Superior temporal gyrus (tissue), 1 donor: ENCODE data around the gene SIK3.
A peak's percentile ranks its signal among the peaks of the same experiment; 100 is the strongest.
"Not testable (repeated sequence)": the region's sequence is repeated elsewhere in the genome, so short reads cannot be mapped to it uniquely, and the experiment has no call there.

Source experiments
- DNase-seq: peaks from one replicate; pipeline ENCODE4 v3.0.0-alpha.2; 2016; ENCODE audit errors: extremely low spot score

Gene SIK3

DNA sequence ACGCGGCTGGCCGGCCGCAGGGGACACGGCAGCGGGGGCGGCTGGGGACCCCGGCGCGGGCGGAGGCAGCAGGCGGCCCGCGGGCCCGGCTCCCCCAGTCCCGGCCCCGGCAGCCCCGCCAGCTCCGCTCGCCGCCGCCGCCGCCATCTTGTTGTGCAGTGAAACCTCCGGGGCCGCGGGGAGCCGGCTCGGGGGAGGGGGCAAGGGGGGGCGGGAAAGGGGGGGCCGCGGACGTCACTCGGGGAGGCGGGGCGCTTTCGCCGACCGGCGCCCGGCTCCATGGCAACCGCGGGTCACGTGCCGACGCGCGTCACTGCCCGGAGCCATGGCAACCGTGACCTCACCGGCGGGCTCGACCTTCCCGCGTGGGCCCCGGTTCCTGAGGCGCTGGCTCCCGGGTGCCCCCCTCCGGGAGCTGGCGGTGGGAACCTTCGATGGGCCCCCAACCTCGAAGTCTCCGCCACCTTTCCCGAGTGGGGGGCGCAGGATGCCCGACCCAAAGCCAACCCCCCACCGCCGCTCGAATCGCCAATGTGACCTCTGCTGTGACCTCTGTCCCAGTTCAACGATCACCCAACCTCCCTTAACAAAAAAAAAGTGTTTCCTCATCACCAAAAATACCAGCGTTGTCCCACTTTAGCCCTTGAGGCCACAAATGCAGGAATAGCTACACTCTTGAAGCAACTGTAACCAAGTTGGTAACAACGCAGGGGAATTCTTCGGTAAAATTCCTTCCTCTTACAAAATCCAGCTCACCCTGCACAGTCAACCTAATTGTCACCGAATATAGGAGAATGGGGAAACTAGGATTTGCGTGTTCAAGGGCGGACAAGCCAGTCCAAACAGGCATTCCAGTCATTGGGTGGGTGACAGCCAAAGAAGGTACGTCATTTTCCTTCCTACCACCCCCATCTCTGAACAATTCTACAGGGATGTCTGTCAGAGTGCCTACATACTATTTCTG lies at the start of gene SIK3:
SIK3 (minus strand) TSS at position 160 of the 964 bp plus-strand sequence; CDS start at position 147, 13 bp downstream.
- DNase-seq = peak; percentile 93

DNA sequence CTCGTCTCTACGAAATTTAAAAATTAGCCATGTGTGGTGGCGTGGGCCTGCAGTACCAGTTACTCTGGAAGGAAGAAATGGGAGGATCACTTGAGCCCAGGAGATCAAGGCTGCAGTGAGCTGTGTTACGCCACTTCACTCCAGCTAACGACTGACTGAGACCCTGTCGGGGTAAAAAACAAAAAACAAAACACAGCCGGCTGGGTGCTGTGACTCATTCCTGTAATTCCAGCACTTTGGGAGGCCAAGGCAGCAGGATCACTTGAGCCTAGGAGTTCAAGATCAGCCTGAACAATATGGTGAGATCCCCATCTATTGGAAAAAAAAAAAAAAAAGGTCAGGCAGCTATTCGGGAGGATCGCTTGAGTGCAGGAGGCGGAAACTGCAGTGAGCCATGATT lies 48.3 kb upstream of the SIK3 start:
- no peak for DNase-seq

DNA sequence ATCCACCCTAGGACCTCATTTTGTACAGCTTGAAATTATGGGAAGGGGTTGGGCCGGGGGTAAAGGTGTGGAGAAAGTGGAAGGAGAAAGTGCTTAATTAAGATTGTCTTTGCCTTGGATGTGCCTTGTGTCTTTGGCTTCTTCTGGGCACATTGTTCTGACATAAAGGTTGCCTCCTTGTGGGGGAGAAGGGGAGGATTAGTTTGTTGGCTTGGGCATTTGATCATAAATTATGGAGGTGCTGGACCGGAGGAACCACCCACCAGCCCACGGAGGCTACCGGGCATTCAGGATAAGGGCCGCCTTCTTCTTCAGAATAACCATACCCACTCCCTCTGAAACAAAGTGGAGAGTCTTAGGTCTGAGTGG lies 47.1 kb upstream of the SIK3 start:
- no peak for DNase-seq

DNA sequence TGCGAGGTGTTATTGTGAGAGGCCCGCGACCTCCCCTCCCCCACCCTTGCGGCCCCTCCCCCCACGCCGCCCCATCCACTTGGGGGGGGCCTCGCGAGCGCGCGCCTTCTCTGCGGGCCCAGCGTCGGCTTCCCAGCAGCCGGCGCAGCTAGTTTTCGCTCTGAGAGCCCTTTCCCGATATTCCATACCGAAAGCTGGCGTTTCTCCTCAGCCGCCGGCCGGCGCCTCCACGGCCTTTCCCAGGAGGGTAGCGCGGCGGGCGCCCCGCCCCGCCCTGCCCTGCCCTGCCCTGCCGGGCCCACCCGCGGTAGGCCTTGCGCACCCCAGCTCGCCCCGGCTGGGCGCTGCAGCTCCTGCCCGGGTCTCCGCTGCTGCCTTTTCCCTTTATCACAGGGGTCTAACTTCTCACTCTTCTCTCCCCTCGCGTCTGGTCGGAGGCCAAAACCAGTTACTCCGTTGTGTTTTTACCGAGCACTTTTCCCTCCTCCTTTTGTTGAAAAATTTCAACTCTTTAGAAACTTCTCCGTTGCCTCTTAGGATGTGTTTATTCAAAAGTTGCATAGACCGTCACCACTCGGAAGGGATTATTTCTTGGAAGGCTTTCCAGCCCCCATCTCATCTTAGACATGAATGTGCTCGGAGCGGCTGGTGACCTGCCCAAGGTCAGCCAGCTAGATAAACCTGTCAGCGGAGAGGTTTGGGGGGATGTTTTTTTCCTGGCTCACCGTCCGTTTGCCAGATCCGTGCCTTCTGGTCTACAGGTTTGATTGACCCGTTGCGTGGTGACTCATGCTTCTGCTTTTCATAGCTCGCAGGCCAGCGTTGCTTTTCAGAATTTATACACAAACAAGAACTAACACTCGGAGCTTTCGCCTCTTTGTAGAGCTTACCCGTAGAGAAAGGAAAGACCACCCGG lies 46.5 kb upstream of the SIK3 start:
- no peak for DNase-seq

DNA sequence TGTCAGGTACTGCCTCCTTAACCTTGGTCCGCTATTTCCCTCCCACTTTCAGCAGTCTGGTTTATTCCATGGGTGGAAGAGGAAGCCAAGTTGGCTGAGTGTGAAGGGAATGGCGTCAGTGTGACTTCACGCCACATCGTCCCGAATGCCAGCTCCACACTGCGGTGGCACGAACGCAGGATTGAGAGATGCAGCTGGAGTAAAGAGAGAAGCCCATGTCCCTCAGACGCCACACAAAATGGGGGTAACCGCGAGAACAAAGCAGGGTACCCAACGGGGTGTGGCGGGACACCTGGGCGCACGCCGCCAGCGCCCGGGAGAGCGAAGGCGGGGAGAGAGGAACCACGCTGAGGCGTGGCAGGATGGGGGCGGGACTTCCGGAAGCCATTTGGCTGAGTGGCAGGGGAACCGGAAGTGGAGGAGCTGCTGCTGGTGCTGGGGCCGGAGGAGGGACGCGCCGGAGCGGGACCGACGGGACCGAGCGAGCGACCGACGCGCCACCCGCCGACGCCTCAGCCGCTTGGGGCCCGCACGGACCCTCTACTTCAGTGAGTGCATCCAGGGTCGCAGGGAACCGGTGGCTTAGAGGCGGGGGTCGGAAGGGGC lies 45.7 kb upstream of the SIK3 start, which contains the start of gene PAFAH1B2:
PAFAH1B2 (plus strand) TSS at position 417 of the 606 bp plus-strand sequence. CDS start 8,161 bp downstream, outside the sequence.
- DNase-seq = peak; percentile 98

DNA sequence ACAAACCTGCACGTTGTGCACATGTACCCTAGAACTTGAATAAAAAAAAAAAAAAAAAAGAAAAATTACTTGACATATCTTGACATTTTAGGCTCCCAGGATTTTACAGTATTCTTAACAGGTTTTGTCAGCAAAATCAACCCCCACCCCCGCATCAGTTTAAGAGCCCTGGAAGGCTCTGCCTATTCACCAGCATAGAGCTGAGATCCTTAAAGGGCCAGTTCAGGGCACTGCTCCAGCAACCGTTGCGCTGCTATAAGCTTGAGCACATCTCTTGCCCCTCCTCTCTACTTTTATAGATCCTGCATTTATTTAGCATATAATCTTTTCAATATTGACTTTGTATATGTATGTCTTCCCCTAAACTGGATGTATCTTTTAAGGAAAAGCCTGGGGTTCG lies 45.2 kb upstream of the SIK3 start:
- DNase-seq = no peak

DNA sequence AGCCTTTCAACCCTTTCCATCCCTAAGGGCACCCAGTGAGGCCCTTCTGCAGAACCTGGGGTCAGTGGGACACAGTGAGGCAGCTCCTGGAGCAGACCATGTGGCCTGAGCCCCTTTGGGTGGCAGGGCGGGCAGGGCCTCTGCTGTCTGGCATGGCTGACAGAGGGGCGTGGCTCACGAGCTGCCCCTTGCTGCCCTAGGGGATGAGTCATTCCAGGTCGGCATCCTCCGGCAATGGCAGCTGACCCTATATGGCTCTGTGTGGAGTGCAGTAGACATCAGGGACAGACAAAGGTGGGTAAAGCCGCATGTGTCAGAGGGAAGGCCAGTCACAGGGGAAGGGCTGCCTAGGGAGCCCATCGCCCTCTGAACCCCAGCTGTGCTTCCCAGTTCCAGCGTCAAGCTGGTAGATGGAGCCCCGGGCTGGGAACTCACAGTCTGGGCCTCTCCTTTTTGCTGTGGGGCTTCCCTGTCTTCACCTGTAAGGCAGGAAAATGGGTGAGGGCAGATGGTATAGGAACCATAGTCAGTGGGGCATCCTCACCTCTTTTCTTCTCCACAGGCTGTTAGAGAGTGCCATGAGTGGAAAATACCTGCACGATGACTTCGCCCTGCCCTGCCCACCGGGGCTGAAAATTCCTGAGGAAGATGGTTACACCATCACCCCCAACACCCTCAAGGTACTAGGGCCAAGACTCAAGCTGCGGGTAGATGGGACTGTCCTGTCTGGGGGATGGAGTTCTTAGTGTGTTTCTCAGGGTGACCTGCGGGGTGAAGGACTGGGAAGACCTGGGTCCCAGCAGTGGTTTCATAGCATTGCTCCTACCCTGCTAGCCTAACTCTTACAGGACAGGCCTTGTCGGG lies 39.2 kb upstream of the SIK3 start:
- not testable (repeated sequence) for DNase-seq

DNA sequence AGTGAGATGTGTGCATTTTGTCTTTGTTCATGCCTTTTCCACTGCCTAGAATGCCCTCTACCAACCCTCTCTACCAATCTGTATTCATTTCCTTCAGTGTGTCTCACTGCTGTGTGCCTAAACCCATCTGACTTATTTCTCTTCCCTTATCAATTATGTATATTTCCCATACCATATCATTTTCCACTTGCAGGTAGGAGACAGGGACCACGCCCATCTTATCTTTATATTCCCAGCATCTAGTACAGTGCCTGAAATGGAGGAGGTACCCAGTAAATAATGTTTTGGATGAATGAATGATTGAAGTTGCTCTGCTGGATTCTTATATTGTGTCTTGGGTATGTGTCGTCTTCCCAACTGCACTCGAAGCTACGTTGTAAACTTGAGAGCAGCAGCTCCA lies 36.8 kb upstream of the SIK3 start:
- DNase-seq = not testable (repeated sequence)

DNA sequence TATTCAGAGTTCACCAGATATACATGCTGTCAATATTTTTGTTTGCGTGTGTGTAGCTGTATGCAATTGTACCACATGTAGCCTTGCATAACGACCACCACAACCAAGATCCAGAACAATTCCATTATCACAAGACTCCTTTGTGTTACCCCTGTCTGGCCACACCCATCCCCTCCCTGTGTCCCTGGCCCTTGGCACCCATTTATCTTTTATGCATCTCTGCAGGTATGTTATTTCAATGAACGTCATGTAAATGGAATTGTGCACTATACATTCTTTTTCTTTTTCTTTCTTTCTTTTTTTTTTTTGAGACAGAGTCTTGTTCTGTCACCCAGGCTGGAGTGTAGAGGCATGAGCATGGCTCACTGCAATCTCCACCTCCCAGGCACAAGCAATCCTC lies 36.2 kb upstream of the SIK3 start:
- DNase-seq = no peak

DNA sequence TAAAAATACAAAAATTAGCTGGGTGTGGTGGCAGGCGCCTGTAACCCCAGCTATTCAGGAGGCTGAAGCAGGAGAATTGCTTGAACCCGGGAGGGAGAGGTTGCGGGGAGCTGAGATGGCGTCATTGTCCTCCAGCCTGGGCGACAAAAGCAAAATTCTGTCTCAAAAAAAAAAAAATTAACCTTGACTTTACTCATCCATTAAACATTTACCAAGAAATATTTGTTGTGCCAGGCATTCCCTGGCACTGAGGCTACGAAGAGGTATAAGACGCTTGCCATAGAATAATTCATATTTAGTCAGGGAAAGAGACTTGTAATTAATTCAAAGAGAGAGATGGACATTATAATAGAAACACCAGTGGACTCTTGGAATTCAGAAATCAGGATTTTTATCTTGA lies 32.7 kb upstream of the SIK3 start:
- DNase-seq = no peak

DNA sequence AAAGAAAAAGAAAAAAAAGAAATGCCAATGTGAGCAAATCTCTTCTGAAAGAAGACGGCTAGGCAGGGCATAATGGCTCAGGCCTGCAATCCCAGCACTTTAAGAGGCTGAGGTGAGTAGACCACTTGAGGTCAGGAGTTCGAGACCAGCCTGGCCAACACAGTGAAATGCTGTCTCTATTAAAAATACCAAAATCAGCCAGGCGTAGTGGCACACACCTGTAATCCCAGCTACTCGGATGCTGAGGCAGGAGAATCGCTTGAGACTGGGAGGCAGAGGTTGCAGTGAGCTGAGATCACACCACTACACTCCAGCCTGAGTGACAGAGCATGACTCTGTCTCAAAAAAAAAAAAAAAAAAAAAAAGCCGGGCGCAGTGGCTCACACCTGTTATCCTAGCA lies 32.2 kb upstream of the SIK3 start:
- DNase-seq = not testable (repeated sequence)

DNA sequence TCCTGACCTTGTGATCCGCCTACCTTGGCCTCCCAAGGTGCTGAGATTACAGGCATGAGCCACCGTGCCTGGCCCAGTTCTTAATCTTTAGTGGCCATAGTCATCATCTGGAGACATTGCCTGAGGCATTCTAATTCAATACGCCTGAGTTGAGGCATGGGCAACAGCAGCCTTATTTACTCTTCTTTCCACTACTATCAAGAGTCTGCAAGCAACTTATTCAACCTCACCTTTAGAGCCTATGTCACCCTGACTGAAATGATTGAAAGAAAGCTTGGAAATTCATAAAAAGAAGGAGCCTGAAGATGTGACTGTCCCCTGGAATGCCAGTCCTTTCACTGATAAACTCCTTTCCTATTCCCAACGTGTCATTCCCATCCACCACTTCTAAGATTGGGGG lies 30.1 kb upstream of the SIK3 start:
- no peak for DNase-seq

DNA sequence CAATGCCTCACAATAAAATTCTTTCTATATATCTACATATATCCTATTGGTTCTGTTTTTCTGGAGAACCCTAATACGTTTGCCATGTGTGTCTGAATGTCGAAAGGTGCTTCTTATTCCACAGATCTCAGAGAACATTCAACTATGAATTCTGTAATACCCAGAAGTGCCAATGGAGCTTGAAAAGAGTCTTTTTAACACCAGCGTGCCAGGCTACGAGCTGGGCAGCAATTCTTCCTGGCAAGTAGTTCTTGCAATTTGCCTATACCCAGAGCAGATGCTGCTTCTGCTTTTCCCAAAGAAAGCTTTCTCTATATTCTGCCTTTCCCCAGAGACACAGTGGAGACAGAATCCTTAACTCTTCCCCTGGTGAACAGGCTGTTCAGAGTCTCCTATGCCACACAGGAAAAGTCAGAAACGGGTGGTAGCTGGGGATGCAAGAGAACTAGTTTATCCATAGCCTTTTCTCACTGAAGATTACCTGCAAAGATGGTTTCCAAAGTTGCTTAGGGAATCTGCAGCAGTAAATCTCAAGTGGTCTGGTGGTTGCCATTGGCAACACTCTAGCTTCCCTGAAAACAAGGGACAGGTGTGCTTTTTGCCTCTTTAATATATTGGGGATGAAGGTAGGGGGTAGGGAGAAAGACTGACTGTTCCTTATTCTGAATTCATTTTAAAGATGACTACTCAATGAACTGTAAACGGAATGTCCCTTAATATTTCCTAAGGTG lies 29.1 kb upstream of the SIK3 start:
- peak; percentile 72 for DNase-seq

DNA sequence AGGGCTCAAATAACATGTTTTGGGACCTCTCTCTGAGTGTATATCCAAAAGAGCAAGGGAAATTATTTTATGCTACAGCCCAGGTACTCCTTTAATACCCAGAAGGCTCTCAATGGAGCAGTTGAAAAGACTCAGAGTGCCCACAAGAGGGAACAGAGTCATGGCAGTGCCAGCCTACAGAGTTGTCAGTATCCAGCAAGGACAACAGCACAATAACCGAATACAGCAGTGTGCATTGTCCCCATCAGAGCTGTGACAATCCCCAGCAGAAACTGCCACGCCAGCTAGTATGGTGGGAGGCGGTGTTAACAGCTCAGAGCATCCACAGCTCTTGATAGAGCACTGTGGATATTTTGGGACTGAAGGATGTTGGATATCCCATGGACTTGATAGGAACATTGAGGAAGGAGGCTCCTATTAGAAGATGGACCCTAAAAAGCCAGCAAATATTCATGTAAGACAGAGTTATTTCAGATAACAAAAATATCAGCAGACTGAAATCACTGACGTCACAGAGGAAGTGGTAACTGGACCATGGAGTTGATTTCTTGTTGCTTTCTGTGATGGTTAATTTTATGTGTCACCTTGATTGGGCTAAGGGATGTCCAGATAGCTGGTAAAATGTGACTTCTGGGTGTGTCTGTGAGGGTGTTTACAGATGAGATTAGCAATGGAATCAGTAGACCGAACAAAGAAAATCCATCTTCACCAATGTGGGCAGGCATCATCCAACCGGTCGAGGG lies 28.2 kb upstream of the SIK3 start:
- DNase-seq = peak; percentile 95

DNA sequence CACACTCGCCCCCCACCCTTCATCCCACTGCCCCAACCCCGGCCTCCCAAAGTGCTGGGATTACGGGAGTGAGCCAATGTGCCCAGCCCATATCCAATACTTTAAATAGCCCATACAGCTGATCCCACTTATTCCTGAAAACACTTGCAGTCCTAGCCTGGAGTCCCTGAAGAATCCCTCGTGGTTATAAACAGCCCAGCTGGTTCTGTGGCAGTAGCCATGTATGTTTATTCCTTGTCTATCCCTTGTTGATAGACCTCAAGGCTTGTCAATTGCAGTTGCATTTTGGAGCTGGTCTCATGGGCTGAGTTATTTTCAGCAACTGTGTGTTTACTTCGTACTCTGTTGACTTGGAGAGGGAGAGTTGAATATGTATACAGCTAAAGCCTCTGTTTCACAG lies 24.3 kb upstream of the SIK3 start:
- no peak for DNase-seq

DNA sequence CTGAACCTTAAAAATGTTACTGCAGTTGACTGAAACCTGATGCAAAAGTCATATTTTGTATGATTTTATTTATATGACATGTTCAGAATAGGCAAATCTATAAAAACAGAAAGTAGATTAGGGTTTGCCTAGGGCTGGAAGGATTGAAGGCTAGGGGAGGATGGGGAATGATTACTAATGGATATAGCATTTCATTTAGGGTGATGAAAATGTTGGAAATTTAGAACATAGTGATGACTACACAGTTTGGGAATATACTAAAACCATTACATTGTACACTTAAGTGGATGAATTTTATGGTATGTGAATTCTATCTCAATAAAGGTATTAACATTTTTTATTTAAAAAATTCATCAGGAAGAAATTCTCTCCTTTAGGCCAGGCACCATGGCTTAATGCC lies 22.9 kb upstream of the SIK3 start:
- no peak for DNase-seq

DNA sequence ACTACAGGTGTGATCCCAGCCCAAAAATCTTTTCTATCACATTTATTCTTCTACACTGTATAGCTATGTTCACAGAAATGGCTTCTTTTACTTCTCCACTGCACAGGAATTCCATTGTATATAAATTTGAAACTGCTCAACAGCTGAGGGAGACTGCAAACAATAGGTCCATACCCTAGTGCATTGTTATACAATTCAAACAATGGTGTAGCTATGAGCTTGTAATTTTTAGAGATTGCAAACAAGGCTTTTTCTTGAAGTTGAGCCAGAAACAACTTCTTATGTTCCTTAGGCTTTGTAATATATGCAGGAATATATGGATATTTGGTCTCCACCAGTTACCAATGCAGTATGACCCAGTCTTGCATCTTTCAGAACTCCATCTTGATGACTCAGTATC lies 19.5 kb upstream of the SIK3 start:
- DNase-seq = peak; percentile 27

DNA sequence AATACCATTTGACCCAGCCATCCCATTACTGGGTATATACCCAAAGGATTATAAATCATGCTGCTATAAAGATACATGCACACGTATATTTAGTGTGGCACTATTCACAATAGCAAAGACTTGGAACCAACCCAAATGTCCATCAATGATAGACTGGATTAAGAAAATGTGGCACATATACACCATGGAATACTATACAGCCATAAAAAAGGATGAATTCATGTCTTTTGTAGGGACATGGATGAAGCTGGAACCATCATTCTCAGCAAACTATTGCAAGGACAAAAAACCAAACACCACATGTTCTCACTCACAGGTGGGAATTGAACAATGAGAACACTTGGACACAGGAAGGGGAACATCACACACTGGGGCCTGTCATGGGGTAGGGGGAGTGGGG lies 14.7 kb upstream of the SIK3 start:
- DNase-seq = not testable (repeated sequence)

DNA sequence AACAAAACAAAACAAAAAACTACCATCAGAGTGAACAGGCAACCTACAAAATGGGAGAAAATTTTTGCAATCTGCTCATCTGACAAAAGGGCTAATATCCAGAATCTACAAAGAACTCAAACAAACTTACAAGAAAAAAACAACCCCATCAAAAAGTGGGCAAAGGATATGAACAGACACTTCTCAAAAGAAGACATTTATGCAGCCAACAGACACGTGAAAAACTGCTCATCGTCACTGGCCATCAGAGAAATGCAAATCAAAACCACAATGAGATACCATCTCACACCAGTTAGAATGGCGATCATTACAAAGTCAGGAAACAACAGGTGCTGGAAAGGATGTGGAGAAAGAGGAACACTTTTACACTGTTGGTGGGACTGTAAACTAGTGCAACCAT lies 14.3 kb upstream of the SIK3 start:
- not testable (repeated sequence) for DNase-seq
